ENCODE results near the gene DENND1B. TPM values are rescaled to one million over a fixed set of nuclear protein-coding genes. Genes with fewer than 3 reads are reported as not detected.

Gene DENND1B
- total and polyA plus RNA-seq, 2 experiments from 2014 or later = 9.2 to 21.3 TPM

GRCh38 chr1:197778366-197778945 is 3.2 kb upstream of the DENND1B start:
- H4K20me1 ChIP-seq (ENCODE audit: insufficient read depth) = no peaks in the 10 kb centered on the region
- no peak overlapping the region for H3K9ac ChIP-seq
- in situ Hi-C loops (cut with MboI) = no loop called here
- peaks cover 9% of the 10 kb centered on the region for H3K79me2 ChIP-seq (ENCODE audit: insufficient read depth)
- H3K9me2 ChIP-seq (ENCODE audit: insufficient read depth) = no peaks in the 10 kb centered on the region
- H3K4me3 ChIP-seq = no peak overlapping the region
- H2AFZ ChIP-seq = no peak overlapping the region
- no peaks in the 10 kb centered on the region for H3K27me3 ChIP-seq (replicated peaks; ENCODE audit: insufficient read depth)
- H3K4me1 ChIP-seq (ENCODE audit: insufficient read depth) = peaks cover 46% of the 10 kb centered on the region
- DNase-seq = no peak
- H3K36me3 ChIP-seq (ENCODE audit: low read depth) = no peaks in the 10 kb centered on the region
- TF ChIP-seq EZH2 (IDR thresholded peaks at IDR 0.05; ENCODE audit: insufficient read depth, poor library complexity, severe bottlenecking) (no peak), EZH2phosphoT487 (IDR thresholded peaks at IDR 0.05; ENCODE audit: insufficient read depth, low read depth) (no peak)
- H3F3A ChIP-seq (ENCODE audit: insufficient read depth) = peaks cover 51% of the 10 kb centered on the region
- no peaks in the 10 kb centered on the region for H3K9me3 ChIP-seq (ENCODE audit: low read depth)
- no peak overlapping the region for H3K4me2 ChIP-seq (ENCODE audit: unreplicated experiment)
- 81 to 88% methylated on average over 4 of the region's 4 CpGs for WGBS, 2 experiments (ENCODE audit: low coverage in 1 of 2, low lambda C conversion rate in 2 of 2, missing lambda C conversion rate in 2 of 2)
- no peak overlapping the region for H3K27ac ChIP-seq

- no peak for TF ChIP-seq EZH2 (IDR thresholded peaks at IDR 0.05; ENCODE audit: insufficient read depth, poor library complexity, severe bottlenecking)
- no peak for TF ChIP-seq EZH2phosphoT487 (IDR thresholded peaks at IDR 0.05; ENCODE audit: insufficient read depth, low read depth)
- Histone ChIP-seq H3K4me1 (ENCODE audit: insufficient read depth) (peaks cover 37% of the 10 kb centered on the region), H2AFZ (peak overlapping the region; percentile 90; the same call in 1 of the 2 replicates), H3K27ac (peak overlapping the region; percentile 82), H3K4me3 (no peak overlapping the region), H3K9ac (peak overlapping the region; percentile 92), H3K36me3 (ENCODE audit: low read depth) (no peaks in the 10 kb centered on the region), H4K20me1 (ENCODE audit: insufficient read depth) (no peaks in the 10 kb centered on the region), H3K27me3 (replicated peaks; ENCODE audit: insufficient read depth) (no peaks in the 10 kb centered on the region), H3K4me2 (ENCODE audit: unreplicated experiment) (peak overlapping the region; percentile 96), H3F3A (ENCODE audit: insufficient read depth) (peaks cover 40% of the 10 kb centered on the region), H3K9me3 (ENCODE audit: low read depth) (no peaks in the 10 kb centered on the region), H3K9me2 (ENCODE audit: insufficient read depth) (no peaks in the 10 kb centered on the region), H3K79me2 (ENCODE audit: insufficient read depth) (peaks cover 29% of the 10 kb centered on the region)
- 32 to 43% methylated on average over 3 of the region's 3 CpGs for WGBS, 2 experiments (ENCODE audit: low coverage in 1 of 2, low lambda C conversion rate in 2 of 2, missing lambda C conversion rate in 2 of 2)
- in situ Hi-C loops (cut with MboI) = no loop called here
- DNase-seq = peak; percentile 91
These were observed 1.2 kb upstream of the DENND1B start for GRCh38 chr1:197776351-197777105.

GRCh38 chr1:197774466-197775281 is 606 bp downstream of the DENND1B start:
- Histone ChIP-seq H3K27me3 (replicated peaks; ENCODE audit: insufficient read depth) (no peaks in the 10 kb centered on the region), H3K4me2 (ENCODE audit: unreplicated experiment) (peak overlapping the region; percentile 96), H3K36me3 (ENCODE audit: low read depth) (no peaks in the 10 kb centered on the region; the same call in 1 of the 2 replicates), H3K27ac (peak overlapping the region; percentile 82), H3K9me2 (ENCODE audit: insufficient read depth) (no peaks in the 10 kb centered on the region), H3K4me1 (ENCODE audit: insufficient read depth) (peaks cover 31% of the 10 kb centered on the region), H3K4me3 (peak overlapping the region; percentile 83), H2AFZ (peak overlapping the region; percentile 90), H3K9me3 (ENCODE audit: low read depth) (no peaks in the 10 kb centered on the region), H3K79me2 (ENCODE audit: insufficient read depth) (peaks cover 43% of the 10 kb centered on the region), H3K9ac (peak overlapping the region; percentile 92), H4K20me1 (ENCODE audit: insufficient read depth) (no peaks in the 10 kb centered on the region), H3F3A (ENCODE audit: insufficient read depth) (peaks cover 39% of the 10 kb centered on the region)
- 1 to 2% methylated on average over 31 to 50 of the region's 71 CpGs for WGBS, 2 experiments (ENCODE audit: low coverage in 1 of 2, low lambda C conversion rate in 2 of 2, missing lambda C conversion rate in 2 of 2)
- in situ Hi-C loops (cut with MboI) = no loop called here
- peak; percentile 69 for DNase-seq
- TF ChIP-seq EZH2phosphoT487 (IDR thresholded peaks at IDR 0.05; ENCODE audit: insufficient read depth, low read depth) = no peak
- TF ChIP-seq EZH2 (IDR thresholded peaks at IDR 0.05; ENCODE audit: insufficient read depth, poor library complexity, severe bottlenecking) = no peak

- Histone ChIP-seq H3F3A (ENCODE audit: insufficient read depth) (peaks cover 39% of the 10 kb centered on the region), H3K9me2 (ENCODE audit: insufficient read depth) (no peaks in the 10 kb centered on the region), H3K9me3 (ENCODE audit: low read depth) (no peaks in the 10 kb centered on the region), H4K20me1 (ENCODE audit: insufficient read depth) (no peaks in the 10 kb centered on the region), H3K79me2 (ENCODE audit: insufficient read depth) (peaks cover 51% of the 10 kb centered on the region), H2AFZ (peak overlapping the region; percentile 90), H3K9ac (peak overlapping the region; percentile 92), H3K4me3 (peak overlapping the region; percentile 83), H3K4me2 (ENCODE audit: unreplicated experiment) (peak overlapping the region; percentile 96), H3K27me3 (replicated peaks; ENCODE audit: insufficient read depth) (no peaks in the 10 kb centered on the region), H3K27ac (peak overlapping the region; percentile 82), H3K36me3 (ENCODE audit: low read depth) (no peaks in the 10 kb centered on the region; the same call in 1 of the 2 replicates), H3K4me1 (ENCODE audit: insufficient read depth) (peaks cover 31% of the 10 kb centered on the region)
- DNase-seq = peak; percentile 13
- WGBS, 2 experiments (ENCODE audit: low coverage in 1 of 2, low lambda C conversion rate in 2 of 2, missing lambda C conversion rate in 2 of 2) = 51 to 56% methylated on average over 2 of the region's 2 CpGs
- in situ Hi-C loops (cut with MboI) = no loop called here
- TF ChIP-seq EZH2 (IDR thresholded peaks at IDR 0.05; ENCODE audit: insufficient read depth, poor library complexity, severe bottlenecking) (no peak), EZH2phosphoT487 (IDR thresholded peaks at IDR 0.05; ENCODE audit: insufficient read depth, low read depth) (no peak)
These were observed 1.4 kb downstream of the DENND1B start for GRCh38 chr1:197773856-197774255.
